ENCODE results near the gene KIF13A.
"Not testable (repeated sequence)": the region's sequence is repeated elsewhere in the genome, so short reads cannot be mapped to it uniquely, and the experiment has no call there.

The KIF13A gene

DNA sequence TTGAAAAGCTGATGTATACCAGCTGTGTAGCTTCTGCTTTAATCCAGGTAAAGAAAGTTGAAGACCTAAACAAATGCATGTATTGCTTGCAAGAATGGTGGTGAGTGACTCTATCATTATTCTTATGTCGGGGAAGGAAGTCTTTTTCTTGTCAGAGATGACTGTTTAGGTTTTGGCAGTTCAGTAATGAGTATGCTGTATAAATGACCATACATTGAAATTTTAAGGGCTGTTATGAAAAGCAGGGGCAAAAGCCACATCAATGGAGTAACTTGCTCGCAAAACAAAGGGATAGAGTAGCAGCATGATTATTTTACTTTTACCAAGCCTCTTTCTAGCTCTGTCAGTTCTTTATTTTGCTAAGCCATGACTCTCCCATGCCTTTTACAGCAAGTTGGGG lies 224.8 kb downstream of the KIF13A start:
- no peak for DNase-seq

DNA sequence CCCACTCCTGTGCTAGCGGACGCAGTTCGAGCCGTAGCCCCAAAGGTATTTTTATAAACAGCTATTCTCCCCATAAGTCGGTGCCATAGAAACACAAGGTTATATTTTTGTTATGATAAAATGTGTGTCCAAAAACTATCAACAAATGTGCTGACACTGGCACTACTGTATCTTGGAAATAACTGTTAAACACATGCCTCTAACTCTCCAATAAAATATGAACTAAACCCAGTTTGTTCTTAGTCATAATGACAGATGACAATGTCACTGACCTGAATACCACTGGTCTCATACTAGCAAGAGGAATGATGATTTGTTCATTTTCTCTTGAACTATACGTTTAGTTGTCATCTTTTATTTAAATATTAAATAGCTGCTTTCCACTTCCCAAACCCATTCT lies 229.3 kb downstream of the KIF13A start:
- no peak for DNase-seq

DNA sequence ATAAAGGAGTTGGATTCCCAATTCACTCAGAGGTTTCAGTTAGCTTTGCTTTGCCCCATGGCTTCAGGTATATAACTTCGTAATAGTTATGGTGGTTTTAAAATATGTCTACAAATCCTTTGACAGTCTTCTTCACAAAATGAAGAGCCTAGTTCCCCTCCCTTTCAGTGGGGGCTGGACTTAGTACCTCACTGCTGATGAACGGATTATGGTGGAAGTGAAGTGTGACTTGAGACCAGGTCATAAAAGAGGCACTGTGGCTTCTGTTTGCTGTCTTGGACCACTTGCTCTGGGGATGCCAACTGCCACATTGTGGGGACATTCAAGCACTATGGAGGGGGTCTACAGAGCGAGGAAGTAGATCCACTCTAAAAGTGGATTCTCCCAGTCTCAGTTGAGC lies 233.2 kb downstream of the KIF13A start:
- no peak for DNase-seq

DNA sequence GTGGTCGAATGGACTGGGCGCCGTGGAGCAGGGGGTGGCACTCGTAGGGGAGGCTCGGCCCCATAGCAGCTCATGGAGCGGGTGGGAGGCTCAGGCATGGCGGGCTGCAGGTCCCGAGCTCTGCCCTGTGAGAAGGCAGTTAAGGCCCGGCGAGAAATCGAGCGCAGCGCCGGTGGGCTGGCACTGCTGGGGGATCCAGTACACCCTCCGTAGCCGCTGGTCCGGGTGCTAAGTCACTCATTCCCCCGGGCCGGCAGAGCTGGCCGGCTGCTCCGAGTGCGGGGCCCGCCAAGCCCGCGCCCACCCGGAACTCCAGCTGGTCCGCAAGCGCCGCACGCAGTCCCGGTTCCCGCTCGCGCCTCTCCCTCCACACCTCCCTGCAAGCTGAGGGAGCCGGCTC lies 242.1 kb downstream of the KIF13A start:
- DNase-seq: not testable (repeated sequence)

DNA sequence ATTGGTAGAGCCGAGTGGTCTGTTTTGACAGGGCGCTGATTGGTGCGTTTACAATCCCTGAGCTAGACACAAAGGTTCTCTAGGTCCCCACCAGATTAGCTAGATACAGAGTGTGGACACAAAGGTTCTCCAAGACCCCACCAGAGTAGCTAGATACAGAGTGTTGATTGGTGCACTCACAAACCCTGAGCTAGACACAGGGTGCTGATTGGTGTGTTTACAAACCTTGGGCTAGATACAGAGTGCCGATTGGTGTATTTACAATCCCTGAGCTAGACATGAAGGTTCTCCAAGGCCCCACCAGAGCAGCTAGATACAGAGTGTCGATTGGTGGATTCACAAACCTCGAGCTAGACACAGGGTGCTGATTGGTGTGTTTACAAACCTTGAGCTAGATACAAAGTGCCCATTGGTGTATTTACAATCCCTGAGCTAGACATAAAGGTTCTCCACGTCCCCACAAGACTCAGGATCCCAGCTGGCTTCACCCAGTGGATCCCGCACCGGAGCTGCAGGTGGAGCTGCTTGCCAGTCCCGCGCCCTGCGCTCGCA lies 242.6 kb downstream of the KIF13A start:
- not testable (repeated sequence) for DNase-seq

DNA sequence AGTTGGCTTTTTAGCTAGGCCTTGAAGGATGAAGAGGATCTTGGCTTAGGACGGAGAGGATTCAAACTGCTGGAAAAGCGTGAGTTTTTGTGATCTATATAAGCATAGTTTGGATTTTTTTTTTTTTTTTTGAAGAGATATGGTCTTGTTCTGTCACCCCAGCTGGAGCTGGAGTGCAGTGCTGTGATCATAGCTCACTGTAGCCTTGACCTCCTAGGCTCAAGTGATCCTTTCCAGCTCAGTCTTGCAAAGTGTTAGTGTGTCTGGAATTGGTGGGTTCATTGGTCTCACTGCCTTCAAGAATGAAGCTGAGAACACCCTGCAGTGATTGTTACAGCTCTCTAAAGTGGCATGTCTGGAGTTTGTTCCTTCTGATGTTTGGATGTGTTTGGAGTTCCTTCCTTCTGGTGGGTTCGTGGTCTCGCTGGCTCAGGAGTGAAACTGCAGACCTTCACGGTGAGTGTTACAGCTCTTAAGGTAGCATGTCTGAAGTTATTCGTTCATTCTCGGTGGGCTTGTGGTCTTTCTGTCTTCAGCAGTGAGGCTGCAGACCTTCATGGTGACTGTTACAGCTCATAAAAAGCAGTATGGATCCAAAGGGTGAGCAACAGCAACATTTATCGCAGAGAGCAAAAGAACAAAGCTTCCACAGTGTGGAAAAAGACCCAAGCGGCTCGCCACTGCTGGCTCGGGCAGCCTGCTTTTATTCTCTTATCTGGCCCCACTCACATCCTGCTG lies 243.2 kb downstream of the KIF13A start:
- no peak for DNase-seq

DNA sequence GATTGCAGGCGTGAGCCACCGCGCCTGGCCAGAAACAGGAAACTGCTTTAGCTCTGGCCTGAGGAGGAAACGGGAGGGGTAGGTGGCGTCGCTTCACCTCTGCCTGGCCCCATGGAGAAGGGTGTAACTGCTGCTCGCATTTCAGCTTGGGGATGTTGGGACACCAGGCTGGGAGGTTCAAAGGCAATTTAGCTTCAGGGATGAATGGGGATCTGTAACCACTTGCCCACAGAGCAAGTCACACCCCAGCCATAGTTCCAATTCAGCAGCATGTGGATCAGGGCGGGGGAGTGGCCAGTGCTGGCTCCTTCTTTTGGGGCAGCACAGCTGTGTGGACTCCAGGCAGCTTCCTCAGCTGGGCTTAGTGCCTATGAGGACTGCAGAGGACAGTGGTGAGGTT lies 245.9 kb downstream of the KIF13A start:
- DNase-seq: no peak

DNA sequence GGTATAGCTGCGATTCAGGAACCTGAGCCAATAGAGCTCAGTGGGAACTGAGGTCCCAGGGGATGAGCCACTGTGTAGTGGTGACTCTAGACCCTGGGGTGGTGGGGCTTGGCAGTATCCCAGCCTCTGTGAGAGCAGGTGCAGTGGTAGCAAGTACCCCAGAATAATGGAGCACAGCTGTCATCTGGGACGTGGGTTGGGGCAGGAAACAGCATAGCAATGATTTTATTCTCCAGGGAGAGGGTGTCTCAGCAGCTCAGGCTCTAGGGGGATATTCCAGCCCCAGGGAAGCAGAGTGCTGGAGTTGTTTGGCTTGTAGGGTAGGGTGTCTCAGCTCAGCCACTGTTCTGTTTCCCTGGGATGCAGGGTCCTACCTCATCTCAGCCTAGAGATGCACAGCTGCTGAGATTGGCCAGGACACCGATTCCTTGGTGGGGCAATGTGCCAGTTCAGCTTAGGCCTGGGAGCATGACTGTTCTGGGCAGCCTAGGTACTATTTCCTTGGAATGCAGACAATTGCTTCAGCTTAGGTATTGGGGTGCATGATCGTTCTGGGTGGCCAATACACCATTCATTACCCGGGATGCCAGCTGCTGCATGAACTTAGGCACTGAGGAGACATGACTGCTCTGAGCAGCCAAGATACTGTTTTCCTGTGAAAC lies 246.7 kb downstream of the KIF13A start:
- DNase-seq: no peak

DNA sequence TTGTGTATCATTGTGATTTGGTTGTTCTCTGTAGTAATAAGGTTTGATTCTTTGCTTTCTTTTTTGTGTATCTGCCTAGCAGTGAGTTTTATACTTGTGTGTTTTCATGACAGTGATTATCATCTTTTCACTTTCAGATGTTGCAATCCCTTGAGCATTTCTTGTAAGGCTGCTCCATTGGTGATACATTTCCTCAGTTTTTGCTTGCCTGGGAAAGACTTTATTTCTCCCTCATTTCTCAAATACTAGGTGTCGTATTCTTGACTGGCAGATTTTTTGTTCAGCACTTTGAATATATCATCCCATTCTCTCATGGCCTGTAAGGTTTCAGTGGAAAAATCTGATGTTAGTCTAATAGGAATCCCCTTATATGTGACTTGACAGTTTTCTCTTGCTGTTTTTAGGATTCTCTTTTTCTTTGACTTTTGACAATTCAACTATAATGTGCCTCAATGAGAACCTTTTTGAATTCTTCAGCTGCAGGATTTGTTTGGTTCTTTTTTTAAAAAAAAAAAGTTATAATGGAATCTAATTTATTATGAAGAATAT lies 249.7 kb downstream of the KIF13A start:
- DNase-seq: no peak

DNA sequence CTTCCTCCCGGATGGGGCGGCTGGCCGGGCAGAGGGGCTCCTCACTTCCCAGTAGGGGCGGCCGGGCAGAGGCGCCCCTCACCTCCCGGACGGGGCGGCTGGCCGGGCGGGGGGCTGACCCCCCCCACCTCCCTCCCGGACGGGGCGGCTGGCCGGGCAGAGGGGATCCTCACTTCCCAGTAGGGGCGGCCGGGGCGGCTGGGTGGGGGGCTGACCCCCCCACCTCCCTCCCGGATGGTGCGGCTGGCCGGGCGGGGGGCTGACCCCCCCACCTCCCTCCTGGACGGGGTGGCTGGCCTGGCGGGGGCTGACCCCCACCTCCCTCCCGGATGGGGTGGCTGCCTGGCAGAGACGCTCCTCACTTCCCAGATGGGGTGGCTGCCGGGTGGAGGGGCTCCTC lies 252.1 kb downstream of the KIF13A start:
- not testable (repeated sequence) for DNase-seq

DNA sequence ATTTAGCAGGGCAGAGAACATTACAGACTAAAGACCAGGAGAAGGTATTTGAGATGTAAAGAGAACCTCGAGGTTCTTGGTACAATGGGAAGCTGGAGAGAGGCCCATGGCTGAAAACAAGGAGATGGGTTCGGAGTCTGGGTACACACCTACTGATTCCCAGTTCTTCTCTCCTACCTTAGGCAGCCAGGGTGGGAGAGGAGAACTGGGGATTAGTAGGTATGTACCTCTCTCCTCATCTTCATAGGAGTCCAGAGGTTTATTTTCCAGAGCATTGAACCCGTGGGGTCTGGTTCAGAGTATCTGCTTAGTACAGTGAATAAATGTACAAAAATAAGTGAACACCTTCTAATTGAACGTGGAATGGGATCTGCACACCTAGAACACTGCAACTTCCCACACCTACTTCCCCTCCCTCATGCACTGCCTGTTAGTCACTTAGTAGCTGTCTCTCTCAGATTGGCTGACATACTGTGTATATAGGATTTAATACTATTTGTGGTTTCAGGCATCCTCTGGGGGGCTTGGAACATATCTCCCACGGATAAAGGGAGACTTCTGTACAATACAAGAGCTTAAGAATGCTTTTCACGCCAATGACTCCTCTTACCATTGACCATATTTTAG lies 257.2 kb downstream of the KIF13A start:
- no peak for DNase-seq

DNA sequence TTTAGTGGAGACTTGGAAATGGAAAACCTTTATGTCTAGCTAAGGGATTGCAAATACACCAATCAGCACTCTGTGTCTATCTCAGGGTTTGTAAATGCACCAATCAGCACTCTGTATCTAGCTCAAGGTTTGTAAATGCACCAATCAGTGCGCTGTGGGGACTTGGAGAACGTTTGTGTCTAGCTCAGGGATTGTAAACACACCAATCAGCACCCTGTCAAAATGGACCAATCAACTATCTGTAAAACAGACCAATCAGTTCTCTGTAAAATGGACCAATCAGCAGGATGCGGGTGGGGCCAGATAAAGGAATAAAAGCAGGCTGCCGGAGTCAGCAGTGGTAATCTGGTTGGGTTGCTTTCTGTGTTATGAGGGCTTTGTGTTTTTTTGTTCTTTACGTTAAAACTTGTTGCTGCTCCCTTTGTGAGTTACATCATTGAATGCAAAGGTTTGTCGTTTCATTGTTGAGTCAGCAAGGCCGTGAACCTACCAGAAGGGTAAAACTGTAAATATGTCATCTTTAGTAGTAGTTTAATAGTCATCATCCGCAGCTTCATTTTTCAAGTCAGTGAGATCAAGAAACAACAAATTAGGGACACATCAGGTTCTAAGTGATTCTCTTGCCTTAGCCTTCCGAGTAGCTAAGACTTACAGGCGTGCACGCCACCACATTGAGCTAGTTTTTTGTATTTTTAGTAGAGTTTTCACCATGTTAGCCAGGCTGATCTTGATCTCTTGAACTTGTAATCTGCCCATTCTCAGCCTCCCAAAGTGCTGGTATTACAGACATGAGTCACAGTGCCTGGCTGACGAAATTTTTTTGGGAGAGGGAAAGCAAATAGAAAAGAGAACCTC lies 258.0 kb downstream of the KIF13A start:
- DNase-seq: no peak

DNA sequence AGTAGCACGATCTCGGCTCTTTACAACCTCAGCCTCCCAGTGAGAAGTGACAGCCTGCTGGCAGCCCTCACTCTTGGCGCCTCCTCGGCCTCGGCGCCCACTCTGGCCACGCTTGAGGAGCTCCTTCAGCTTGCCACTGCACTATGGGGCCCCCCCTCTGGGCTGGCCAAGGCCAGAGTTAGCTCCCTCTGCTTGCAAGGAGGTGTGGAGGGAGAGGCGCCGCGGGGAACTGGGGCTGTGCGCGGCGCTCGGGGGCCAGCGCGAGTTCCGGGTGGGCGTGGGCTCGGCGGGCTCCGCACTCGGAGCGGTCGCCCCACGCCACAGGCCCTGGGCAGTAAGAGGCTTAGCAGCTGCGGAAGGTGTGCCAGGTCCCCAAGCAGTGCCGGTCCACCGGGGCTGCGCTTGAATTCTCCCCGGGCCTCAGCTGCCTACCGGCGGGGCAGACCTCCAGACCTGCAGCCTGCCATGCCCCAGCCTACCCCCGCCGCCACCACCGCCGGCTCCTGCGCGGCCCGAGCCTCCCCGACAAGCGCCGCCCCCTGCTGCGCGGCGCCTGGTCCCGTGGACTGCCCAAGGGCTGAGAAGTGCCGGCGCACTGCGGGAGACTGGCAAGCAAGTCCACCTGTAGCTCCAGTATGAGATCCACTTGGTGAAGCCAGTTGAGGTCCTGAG lies 258.7 kb downstream of the KIF13A start:
- no peak for DNase-seq

DNA sequence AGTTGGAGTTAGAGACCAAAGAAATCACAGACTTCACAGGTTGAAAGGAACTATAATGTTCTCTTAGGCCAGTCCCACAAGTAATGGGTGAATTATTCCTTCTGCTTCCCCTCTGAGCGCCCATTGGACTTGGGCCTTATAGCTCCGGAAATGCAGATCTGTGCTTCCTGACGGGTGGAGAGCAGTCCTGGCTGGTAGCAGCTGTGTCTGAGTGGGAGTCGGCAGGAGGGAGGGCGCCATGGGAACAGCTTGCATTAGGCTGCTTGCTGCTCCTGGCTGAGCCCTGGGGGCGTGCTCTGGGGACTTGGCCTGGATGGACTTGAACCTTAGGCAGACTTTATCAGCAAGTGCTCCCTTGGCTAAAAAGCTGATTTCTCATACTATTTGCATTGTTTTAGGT lies 262.4 kb downstream of the KIF13A start:
- peak; percentile 93 for DNase-seq

DNA sequence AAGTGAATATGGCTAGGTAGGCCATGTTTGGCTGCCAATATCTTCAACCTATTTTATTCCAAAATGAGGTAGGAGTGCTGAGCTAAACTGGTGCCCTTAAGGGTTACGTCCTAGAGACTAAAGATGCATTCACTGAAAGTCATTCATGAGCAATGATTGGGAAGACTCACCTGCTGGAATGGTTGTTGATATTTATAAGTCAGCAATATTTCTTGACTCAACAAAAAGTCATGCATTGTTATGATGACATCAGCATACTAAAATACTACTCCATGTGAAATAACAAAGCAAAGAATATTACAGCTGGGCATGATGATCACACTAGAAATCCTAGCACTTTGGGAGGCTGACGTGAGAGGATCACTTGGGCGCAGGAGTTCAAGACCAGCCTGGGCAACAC lies 263.1 kb downstream of the KIF13A start:
- no peak for DNase-seq

DNA sequence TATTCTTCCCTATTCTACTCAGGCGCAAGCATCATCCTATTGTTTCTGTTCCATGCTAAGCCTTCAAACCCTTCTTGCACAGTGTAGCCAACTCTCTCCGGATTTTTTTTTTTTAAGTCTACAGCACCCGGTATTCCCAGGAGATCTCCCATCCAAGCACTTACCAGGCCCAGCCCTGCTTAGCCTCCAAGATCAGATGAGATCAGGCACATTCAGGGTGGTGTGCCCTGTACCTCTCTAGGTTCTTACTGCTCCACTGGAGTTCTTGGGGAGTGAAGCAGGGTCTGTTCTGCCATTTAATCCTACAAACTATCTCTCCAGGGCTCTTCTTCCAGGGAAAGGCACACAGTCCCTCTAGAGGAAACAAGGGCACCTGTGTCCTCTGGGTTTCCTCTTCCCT lies 265.8 kb downstream of the KIF13A start:
- DNase-seq: no peak

DNA sequence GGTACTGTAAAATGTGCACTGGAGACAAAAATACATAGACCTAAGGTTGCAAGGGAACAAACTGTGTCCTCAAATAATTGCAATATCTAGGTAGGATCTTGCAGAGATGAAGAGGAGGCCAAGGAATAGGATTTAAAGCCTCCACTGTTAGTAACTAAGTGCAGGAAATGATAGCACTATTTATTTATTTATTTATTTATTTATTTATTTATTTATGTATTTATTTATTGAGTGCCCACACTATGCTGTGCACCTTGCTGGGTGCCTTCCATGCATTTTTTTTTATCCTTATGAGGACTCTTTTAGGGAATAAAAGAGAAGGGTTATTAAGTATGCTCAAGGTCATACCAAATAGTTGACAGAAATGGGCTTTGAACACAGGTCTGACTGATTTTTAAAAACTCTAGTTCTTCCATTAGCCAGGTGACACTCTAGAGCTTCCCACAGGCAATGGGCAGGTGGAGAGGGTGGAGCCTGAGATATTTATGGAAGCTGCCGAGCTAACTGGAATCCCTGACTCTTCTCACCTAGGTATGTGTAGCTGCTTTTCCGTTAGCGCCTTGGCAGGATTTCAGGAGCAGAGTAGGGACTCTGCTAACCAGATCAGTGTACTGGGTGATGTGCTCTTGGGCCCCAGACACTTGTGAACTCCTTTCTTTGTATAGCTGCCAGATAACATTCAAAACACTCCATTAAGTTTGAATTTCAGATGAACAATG lies 268.0 kb downstream of the KIF13A start:
- DNase-seq: no peak

DNA sequence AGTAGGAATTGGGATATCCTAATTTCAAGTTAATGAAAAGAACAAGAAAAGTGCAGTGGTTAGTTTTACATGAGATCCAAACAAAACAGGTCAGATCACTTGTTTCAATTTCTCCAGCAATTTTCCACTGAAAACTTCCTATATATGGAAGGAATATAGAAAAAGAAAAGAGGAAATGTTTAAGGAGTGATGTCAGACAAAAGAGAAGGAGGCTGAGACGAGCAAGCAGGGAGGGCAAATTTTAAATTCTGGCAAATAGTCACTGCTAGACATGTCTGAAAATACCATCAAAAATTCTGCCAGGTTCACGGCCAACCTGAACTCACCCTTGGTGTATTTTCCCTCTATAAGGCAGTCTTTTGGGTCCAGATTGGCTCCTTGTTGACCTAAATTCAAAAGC lies 271.2 kb downstream of the KIF13A start:
- no peak for DNase-seq

DNA sequence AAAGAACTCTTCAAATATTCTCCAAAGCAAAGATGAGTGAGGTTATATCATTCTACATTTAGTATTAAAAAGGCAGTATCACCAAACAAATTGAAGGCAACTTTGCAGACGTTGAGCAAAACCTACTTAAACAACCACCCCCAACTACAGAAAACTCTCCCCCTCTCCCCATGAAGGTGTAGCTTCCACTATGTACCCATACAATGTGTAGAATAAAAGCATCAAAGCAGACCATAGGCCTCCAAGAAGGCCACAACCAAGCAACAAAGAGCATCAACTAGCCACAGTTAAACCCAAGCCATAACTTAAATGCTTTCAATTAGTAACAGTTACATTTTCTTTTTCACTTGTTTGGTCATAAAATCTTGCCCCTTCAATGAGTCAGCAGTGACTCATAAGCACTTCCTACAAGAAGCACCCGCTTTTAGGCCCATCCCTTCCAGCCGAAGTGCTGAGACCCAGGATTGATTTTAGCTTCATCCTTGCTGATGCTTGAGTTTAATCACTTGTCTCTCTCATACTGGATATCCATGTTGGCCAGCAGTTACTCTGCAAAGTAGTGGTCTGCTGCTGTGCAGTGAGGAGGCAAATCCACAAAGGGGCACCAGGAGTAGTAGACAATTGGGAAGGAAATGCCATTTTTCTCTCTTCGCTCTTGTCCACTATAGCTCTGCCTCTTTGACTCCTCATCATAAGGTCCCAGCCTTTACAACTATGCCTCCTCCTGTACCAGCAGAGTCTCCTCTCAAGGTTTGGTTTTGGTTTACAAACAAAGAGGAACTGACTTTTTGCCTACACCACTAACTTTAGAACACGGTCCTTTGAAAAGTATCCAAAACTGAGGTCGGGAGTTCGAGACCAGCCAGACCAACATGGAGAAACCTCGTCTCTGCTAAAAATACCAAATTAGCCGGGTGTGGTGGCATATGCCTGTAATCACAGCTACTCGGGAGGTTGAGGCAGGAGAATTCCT lies 272.3 kb downstream of the KIF13A start:
- no peak for DNase-seq

DNA sequence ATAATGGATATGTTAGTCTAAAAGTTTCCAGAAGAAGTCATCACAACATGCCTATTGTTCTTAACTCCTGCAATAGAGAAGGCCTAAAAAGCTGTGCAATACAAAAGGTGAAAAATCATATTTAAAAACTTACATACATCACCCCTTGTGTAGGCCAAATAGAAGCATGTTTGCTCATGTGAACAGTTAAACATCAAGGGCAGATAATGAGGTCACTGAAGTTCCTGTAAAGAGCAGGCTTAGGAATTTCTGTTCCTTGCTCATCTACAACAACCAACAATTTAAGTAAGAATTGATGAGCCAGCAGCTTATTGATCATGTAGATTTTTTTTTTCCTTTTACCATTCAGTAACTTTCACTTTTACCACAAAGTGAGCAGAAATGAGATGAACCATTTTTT lies 273.3 kb downstream of the KIF13A start:
- no peak for DNase-seq
